ENCODE results near the gene BMS1.
"Not testable (repeated sequence)": the region's sequence is repeated elsewhere in the genome, so short reads cannot be mapped to it uniquely, and the experiment has no call there.

DNA sequence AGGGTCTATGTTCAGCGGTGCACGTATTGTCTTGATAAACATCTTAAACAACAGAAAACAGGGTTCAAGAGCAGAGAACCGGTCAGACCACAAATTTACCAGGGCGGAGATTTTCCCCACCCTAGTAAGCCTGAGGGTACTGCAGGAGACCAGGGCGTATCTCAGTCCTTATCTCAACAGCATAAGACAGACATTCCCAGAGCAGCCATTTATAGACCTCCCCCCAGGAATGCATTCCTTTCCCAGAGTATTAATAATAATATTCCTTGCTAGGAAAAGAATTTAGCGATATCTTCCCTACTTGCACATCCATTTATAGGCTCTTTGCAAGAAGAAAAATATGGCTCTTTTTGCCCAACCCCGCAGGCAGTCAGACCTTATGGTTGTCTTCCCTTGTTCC is 41.1 kb upstream of the BMS1 start:
- TF ChIP-seq TCF7L2 (IDR thresholded peaks at IDR 0.05; ENCODE audit: low read depth, low read length): not testable (repeated sequence)
- TF ChIP-seq, protein P1, sequence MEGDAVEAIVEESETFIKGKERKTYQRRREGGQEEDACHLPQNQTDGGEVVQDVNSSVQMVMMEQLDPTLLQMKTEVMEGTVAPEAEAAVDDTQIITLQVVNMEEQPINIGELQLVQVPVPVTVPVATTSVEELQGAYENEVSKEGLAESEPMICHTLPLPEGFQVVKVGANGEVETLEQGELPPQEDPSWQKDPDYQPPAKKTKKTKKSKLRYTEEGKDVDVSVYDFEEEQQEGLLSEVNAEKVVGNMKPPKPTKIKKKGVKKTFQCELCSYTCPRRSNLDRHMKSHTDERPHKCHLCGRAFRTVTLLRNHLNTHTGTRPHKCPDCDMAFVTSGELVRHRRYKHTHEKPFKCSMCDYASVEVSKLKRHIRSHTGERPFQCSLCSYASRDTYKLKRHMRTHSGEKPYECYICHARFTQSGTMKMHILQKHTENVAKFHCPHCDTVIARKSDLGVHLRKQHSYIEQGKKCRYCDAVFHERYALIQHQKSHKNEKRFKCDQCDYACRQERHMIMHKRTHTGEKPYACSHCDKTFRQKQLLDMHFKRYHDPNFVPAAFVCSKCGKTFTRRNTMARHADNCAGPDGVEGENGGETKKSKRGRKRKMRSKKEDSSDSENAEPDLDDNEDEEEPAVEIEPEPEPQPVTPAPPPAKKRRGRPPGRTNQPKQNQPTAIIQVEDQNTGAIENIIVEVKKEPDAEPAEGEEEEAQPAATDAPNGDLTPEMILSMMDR (IDR thresholded peaks at IDR 0.05): not testable (repeated sequence)
- TF ChIP-seq, protein P2, sequence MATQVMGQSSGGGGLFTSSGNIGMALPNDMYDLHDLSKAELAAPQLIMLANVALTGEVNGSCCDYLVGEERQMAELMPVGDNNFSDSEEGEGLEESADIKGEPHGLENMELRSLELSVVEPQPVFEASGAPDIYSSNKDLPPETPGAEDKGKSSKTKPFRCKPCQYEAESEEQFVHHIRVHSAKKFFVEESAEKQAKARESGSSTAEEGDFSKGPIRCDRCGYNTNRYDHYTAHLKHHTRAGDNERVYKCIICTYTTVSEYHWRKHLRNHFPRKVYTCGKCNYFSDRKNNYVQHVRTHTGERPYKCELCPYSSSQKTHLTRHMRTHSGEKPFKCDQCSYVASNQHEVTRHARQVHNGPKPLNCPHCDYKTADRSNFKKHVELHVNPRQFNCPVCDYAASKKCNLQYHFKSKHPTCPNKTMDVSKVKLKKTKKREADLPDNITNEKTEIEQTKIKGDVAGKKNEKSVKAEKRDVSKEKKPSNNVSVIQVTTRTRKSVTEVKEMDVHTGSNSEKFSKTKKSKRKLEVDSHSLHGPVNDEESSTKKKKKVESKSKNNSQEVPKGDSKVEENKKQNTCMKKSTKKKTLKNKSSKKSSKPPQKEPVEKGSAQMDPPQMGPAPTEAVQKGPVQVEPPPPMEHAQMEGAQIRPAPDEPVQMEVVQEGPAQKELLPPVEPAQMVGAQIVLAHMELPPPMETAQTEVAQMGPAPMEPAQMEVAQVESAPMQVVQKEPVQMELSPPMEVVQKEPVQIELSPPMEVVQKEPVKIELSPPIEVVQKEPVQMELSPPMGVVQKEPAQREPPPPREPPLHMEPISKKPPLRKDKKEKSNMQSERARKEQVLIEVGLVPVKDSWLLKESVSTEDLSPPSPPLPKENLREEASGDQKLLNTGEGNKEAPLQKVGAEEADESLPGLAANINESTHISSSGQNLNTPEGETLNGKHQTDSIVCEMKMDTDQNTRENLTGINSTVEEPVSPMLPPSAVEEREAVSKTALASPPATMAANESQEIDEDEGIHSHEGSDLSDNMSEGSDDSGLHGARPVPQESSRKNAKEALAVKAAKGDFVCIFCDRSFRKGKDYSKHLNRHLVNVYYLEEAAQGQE (IDR thresholded peaks at IDR 0.05; ENCODE audit: insufficient read depth in 1 of 2, low read depth in 2 of 2, low read length in 1 of 2): not testable (repeated sequence)
